ENCODE measurements around the gene GBX2.

Gene GBX2

GRCh38 chr2:236133410-236134012, 34.7 kb downstream of the GBX2 start:
- TF ChIP-seq SUZ12 (IDR thresholded peaks at IDR 0.05) (no peak), LEF1 (IDR thresholded peaks at IDR 0.05; ENCODE audit: borderline replicate concordance) (no peak), CTBP1 (IDR thresholded peaks at IDR 0.05; ENCODE audit: borderline replicate concordance) (no peak), ARNT (IDR thresholded peaks at IDR 0.05) (no peak), SP1 (IDR thresholded peaks at IDR 0.05) (no peak), FOXK2 (IDR thresholded peaks at IDR 0.05) (no peak), FOXM1 (IDR thresholded peaks at IDR 0.05; ENCODE audit: borderline replicate concordance) (no peak)
- POLR2A ChIA-PET: no interaction called here
- CTCF ChIA-PET: no interaction called here
- no peak for DNase-seq (ENCODE audit: extremely low spot score)

DNA sequence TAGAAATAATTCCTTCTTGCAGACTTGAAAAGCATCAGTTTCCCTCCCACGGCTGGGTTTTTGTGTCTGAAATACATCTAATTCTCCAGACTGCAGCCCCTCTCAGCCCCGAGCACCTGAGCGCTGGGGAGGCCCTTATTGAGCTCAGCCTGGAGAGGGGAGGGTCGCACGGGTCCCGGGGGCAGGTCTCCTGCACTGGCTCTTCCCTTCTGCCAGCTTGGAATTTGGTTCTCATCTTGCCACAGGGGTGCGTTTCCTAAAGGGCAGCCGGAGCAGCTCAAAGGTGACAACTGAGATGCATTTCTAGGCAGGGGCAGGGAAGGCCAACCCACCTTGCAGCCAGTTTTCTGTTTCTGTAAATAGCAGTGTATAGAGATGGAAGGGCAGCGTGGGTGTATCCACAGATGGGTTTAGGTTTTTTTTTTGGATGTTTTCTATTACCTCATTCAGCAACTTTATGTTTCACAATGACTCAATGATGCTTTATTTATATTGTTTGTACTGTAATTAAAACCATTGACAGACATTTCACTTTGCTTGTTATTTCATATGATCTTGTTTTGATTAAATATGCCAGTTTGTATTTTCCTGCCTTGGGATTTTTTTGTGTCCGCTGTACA, 37.0 kb downstream of the GBX2 start:
- ChIA-PET POLR2A (no interaction called here), CTCF (no interaction called here)
- TF ChIP-seq ELF4 (IDR thresholded peaks at IDR 0.05): no peak
- TF ChIP-seq CTBP1 (IDR thresholded peaks at IDR 0.05; ENCODE audit: borderline replicate concordance): no peak
- no peak for TF ChIP-seq NFRKB (IDR thresholded peaks at IDR 0.05)
- no peak for TF ChIP-seq ZNF384 (IDR thresholded peaks at IDR 0.05)
- TF ChIP-seq LEF1 (IDR thresholded peaks at IDR 0.05; ENCODE audit: borderline replicate concordance): no peak
- no peak for TF ChIP-seq FOXA1 (IDR thresholded peaks at IDR 0.05)
- no peak for TF ChIP-seq SP1 (IDR thresholded peaks at IDR 0.05)
- TF ChIP-seq, protein P1, sequence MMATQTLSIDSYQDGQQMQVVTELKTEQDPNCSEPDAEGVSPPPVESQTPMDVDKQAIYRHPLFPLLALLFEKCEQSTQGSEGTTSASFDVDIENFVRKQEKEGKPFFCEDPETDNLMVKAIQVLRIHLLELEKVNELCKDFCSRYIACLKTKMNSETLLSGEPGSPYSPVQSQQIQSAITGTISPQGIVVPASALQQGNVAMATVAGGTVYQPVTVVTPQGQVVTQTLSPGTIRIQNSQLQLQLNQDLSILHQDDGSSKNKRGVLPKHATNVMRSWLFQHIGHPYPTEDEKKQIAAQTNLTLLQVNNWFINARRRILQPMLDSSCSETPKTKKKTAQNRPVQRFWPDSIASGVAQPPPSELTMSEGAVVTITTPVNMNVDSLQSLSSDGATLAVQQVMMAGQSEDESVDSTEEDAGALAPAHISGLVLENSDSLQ (IDR thresholded peaks at IDR 0.05): no peak
- no peak for TF ChIP-seq HDGF (IDR thresholded peaks at IDR 0.05; ENCODE audit: borderline replicate concordance)
- no peak for TF ChIP-seq L3MBTL2 (conservative IDR thresholded peaks at IDR 0.05)
- no peak for TF ChIP-seq SUZ12 (IDR thresholded peaks at IDR 0.05)
- no peak for TF ChIP-seq FOXM1 (IDR thresholded peaks at IDR 0.05; ENCODE audit: borderline replicate concordance)
- no peak for TF ChIP-seq TARDBP (IDR thresholded peaks at IDR 0.05)
- TF ChIP-seq ARNT (IDR thresholded peaks at IDR 0.05): no peak
- DNase-seq (ENCODE audit: extremely low spot score): no peak

- TF ChIP-seq L3MBTL2 (conservative IDR thresholded peaks at IDR 0.05): no peak
- no peak for TF ChIP-seq LEF1 (IDR thresholded peaks at IDR 0.05; ENCODE audit: borderline replicate concordance)
- TF ChIP-seq ZNF384 (IDR thresholded peaks at IDR 0.05): no peak
- TF ChIP-seq CTBP1 (IDR thresholded peaks at IDR 0.05; ENCODE audit: borderline replicate concordance): no peak
- TF ChIP-seq SUZ12 (IDR thresholded peaks at IDR 0.05): no peak
- TF ChIP-seq, protein P1 (IDR thresholded peaks at IDR 0.05): no peak
- no peak for TF ChIP-seq HDGF (IDR thresholded peaks at IDR 0.05; ENCODE audit: borderline replicate concordance)
- no peak for TF ChIP-seq ARNT (IDR thresholded peaks at IDR 0.05)
- TF ChIP-seq BHLHE40 (IDR thresholded peaks at IDR 0.05; ENCODE audit: borderline replicate concordance): no peak
- ChIA-PET POLR2A (no interaction called here), CTCF (no interaction called here)
- no peak for DNase-seq (ENCODE audit: extremely low spot score)
These were observed 37.7 kb downstream of the GBX2 start for GRCh38 chr2:236130349-236130998.

- CTCF ChIA-PET: no interaction called here
These were observed 38.3 kb downstream of the GBX2 start for GRCh38 chr2:236129935-236130334.

DNA sequence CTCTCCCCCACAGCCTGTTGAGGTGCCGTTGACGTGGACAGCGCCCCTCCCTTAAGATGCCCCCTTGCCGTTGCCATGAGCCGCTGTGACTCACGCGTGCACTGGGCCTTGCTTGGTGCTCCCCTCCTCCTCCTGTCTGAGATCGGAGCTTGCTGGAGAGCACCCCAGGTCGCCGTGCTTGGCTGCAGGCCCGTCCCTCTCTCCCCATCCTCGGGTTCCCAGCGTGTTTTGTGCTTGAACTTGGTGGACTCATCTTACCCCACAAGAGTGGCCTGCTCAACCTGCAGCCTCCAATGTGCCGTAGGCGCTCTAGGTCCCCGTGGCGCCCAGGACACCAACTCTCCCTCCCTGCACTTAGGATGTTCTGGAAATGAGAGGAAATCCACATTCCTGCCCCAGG, 39.9 kb downstream of the GBX2 start:
- DNase-seq (ENCODE audit: extremely low spot score): no peak
- ChIA-PET POLR2A (no interaction called here), CTCF (no interaction called here)
- TF ChIP-seq FOXA1 (IDR thresholded peaks at IDR 0.05) (no peak), LEF1 (IDR thresholded peaks at IDR 0.05; ENCODE audit: borderline replicate concordance) (no peak), HDGF (IDR thresholded peaks at IDR 0.05; ENCODE audit: borderline replicate concordance) (no peak)

More at GRCh38 chr2:236129935-236130334, 38.3 kb downstream of the GBX2 start:
- DNase-seq (ENCODE audit: extremely low spot score): no peak
- POLR2A ChIA-PET: no interaction called here
- no peak for TF ChIP-seq ARNT (IDR thresholded peaks at IDR 0.05)

- ChIA-PET CTCF (no interaction called here), POLR2A (interaction anchor here (1.0 kb wide), 1 partner anchor 40 kb away, joined by 3 read pairs; no protein-coding TSS in a partner anchor)
These were observed 41.2 kb downstream of the GBX2 start for GRCh38 chr2:236127010-236127409.

More at GRCh38 chr2:236127010-236127409, 41.2 kb downstream of the GBX2 start:
- no peak for DNase-seq (ENCODE audit: extremely low spot score)
- TF ChIP-seq SUZ12 (IDR thresholded peaks at IDR 0.05) (no peak), FOXK2 (IDR thresholded peaks at IDR 0.05) (no peak), L3MBTL2 (conservative IDR thresholded peaks at IDR 0.05) (no peak), NFRKB (IDR thresholded peaks at IDR 0.05) (no peak), ELF4 (IDR thresholded peaks at IDR 0.05) (no peak), FOXA1 (IDR thresholded peaks at IDR 0.05) (no peak), TARDBP (IDR thresholded peaks at IDR 0.05) (no peak), ZNF384 (IDR thresholded peaks at IDR 0.05) (no peak), SP1 (IDR thresholded peaks at IDR 0.05) (no peak), FOXM1 (IDR thresholded peaks at IDR 0.05; ENCODE audit: borderline replicate concordance) (no peak), HDGF (IDR thresholded peaks at IDR 0.05; ENCODE audit: borderline replicate concordance) (no peak), CTBP1 (IDR thresholded peaks at IDR 0.05; ENCODE audit: borderline replicate concordance) (no peak)
- TF ChIP-seq, protein P1 (IDR thresholded peaks at IDR 0.05): no peak

Data from HEK293T (cell line).